GM23338 (cell line): Measurements from ENCODE around the gene MS4A15. TPM values are rescaled to one million over a fixed set of nuclear protein-coding genes. Genes with fewer than 3 reads are reported as not detected.

Experiments
- ATAC-seq: fragments of 200-7000 bp; cut with Tn5 transposase; 3 replicates; pipeline ENCODE4 v1.9.1; 2020
- DNase-seq: peaks from one replicate; pipeline ENCODE4 v3.0.0-alpha.2; 2015; ENCODE audit warnings: low spot score
- H2AFZ ChIP-seq: fragments of 200-600 bp; sonication (generic); 2 replicates; pipeline ENCODE4 v1.8.0; 2016; ENCODE audit warnings: antibody characterized with exemption, mild to moderate bottlenecking, moderate library complexity
- H3F3A ChIP-seq: fragments of 200-600 bp; sonication (generic); replicated peaks from 2 replicates; pipeline ENCODE4 v1.8.0; 2017; ENCODE audit warnings: antibody characterized with exemption, mixed run types, low read depth
- H3K27ac ChIP-seq: fragments of 200-600 bp; sonication (generic); 2 replicates; pipeline ENCODE4 v1.6.1; 2016; ENCODE audit warnings: low read depth
- H3K27me3 ChIP-seq: fragments of 200-600 bp; sonication (generic); 2 replicates; pipeline ENCODE4 v1.8.0; 2016; ENCODE audit warnings: mild to moderate bottlenecking, mixed run types, moderate library complexity; ENCODE audit not compliant: insufficient read depth
- H3K36me3 ChIP-seq: fragments of 200-600 bp; sonication (generic); 2 replicates; pipeline ENCODE4 v1.8.0; 2016; ENCODE audit warnings: mild to moderate bottlenecking; ENCODE audit not compliant: insufficient read depth
- H3K4me1 ChIP-seq: fragments of 200-600 bp; sonication (generic); 2 replicates; pipeline ENCODE4 v1.8.0; 2016; ENCODE audit warnings: mild to moderate bottlenecking, moderate library complexity; ENCODE audit not compliant: insufficient read depth
- H3K4me2 ChIP-seq: fragments of 200-600 bp; sonication (generic); 2 replicates; pipeline ENCODE4 v1.7.1; 2017; ENCODE audit warnings: mixed run types
- H3K4me3 ChIP-seq: fragments of 200-600 bp; sonication (generic); 2 replicates; pipeline ENCODE4 v1.6.1; 2016; ENCODE audit warnings: mixed run types
- H3K79me2 ChIP-seq: fragments of 200-600 bp; sonication (generic); replicated peaks from 2 replicates; pipeline ENCODE4 v1.8.0; 2017; ENCODE audit warnings: mild to moderate bottlenecking; ENCODE audit not compliant: insufficient read depth
- H3K9me2 ChIP-seq: fragments of 200-600 bp; sonication (generic); 2 replicates; pipeline ENCODE4 v1.8.0; 2017; ENCODE audit not compliant: insufficient read depth
- H4K20me1 ChIP-seq: fragments of 200-600 bp; sonication (generic); replicated peaks from 2 replicates; pipeline ENCODE4 v1.8.0; 2017; ENCODE audit warnings: mild to moderate bottlenecking; ENCODE audit not compliant: insufficient read depth
- H3K27ac Mint-ChIP-seq: 2 replicates; pipeline ENCODE4 v1.8.0; 2020; ENCODE audit warnings: inconsistent platforms, mild to moderate bottlenecking, moderate library complexity, mixed read lengths
- H3K27me3 Mint-ChIP-seq: 3 replicates; pipeline ENCODE4 v1.8.0; 2022; ENCODE audit warnings: low read depth, mild to moderate bottlenecking, moderate library complexity, mixed read lengths, inconsistent platforms; ENCODE audit not compliant: insufficient read depth, poor library complexity
- H3K36me3 Mint-ChIP-seq: 3 replicates; pipeline ENCODE4 v1.8.0; 2021; ENCODE audit warnings: low read depth, mild to moderate bottlenecking, inconsistent platforms, moderate library complexity, mixed read lengths
- H3K4me1 Mint-ChIP-seq: 3 replicates; pipeline ENCODE4 v1.8.0; 2020; ENCODE audit warnings: mild to moderate bottlenecking, inconsistent platforms, mixed read lengths
- H3K4me3 Mint-ChIP-seq: 3 replicates; pipeline ENCODE4 v1.8.0; 2021; ENCODE audit warnings: moderate library complexity, mild to moderate bottlenecking, inconsistent platforms, mixed read lengths
- H3K9me3 Mint-ChIP-seq: 3 replicates; pipeline ENCODE4 v1.8.0; 2020; ENCODE audit warnings: moderate library complexity, mild to moderate bottlenecking, inconsistent platforms, mixed read lengths
- CREB1 ChIP-seq: fragments of 250-450 bp; sonication (Bioruptor Pico); IDR thresholded peaks from 2 replicates; pipeline ENCODE4 v1.5.0; 2020; ENCODE audit warnings: low read depth, mild to moderate bottlenecking, moderate library complexity
- CTCF ChIP-seq, 2 experiments: fragments of 200-600 bp in 1 of 2; sonication (generic) in 1 of 2; conservative IDR thresholded peaks; 2 replicates each; pipeline versions ENCODE4 v1.5.1 to v1.6.1; 2016 to 2017; ENCODE audit warnings: antibody characterized with exemption in 2 of 2, low read depth in 2 of 2, mild to moderate bottlenecking in 2 of 2, moderate library complexity in 1 of 2
- EZH2 ChIP-seq: fragments of 200-600 bp; sonication (generic); IDR thresholded peaks from one replicate; pipeline ENCODE4 v1.8.0; 2017; ENCODE audit warnings: antibody characterized with exemption, mild to moderate bottlenecking, low read depth; ENCODE audit not compliant: unreplicated experiment
- EZH2phosphoT487 ChIP-seq: fragments of 200-600 bp; sonication (generic); IDR thresholded peaks from one replicate; pipeline ENCODE4 v1.8.1; 2018; ENCODE audit warnings: antibody characterized with exemption; ENCODE audit not compliant: unreplicated experiment
- JUNB ChIP-seq: IDR thresholded peaks from one replicate; pipeline ENCODE4 v1.6.1; 2016; ENCODE audit warnings: antibody characterized with exemption; ENCODE audit not compliant: unreplicated experiment
- NANOG ChIP-seq: IDR thresholded peaks from 2 replicates; pipeline ENCODE4 v1.6.1; 2016; ENCODE audit warnings: antibody characterized with exemption, borderline replicate concordance
- POLR2AphosphoS5 ChIP-seq: IDR thresholded peaks from 2 replicates; pipeline ENCODE4 v1.6.1; 2016; ENCODE audit warnings: antibody characterized with exemption, low read depth
- REST ChIP-seq: IDR thresholded peaks from one replicate; pipeline ENCODE4 v1.6.1; 2018; ENCODE audit warnings: antibody characterized with exemption; ENCODE audit not compliant: unreplicated experiment
- STAT1 ChIP-seq: IDR thresholded peaks from one replicate; pipeline ENCODE4 v1.6.1; 2016; ENCODE audit warnings: antibody characterized with exemption; ENCODE audit not compliant: unreplicated experiment
- ZNF114 ChIP-seq: fragments of 250-450 bp; sonication (Bioruptor Pico); IDR thresholded peaks from 2 replicates; pipeline ENCODE4 v1.5.0; 2020; ENCODE audit warnings: mild to moderate bottlenecking, moderate library complexity
- ZNF331 ChIP-seq: fragments of 250-450 bp; sonication (Bioruptor Pico); IDR thresholded peaks from 2 replicates; pipeline ENCODE4 v1.5.0; 2020; ENCODE audit warnings: low read depth, mild to moderate bottlenecking, moderate library complexity
- ZNF462 ChIP-seq: fragments of 250-450 bp; sonication (Bioruptor Pico); IDR thresholded peaks from 2 replicates; pipeline ENCODE4 v1.5.0; 2020; ENCODE audit warnings: mild to moderate bottlenecking, moderate library complexity
- polyA plus RNA-seq: library from polyadenylated mRNA; unstranded; fragments of >200 nt; fragmentation: Nextera tagmentation; extraction: Ambion mirVana; gene quantifications from 2 replicates; pipeline ENCODE4 v1.2.1, GENCODE V29; 2016
- total RNA-seq: library from RNA; depleted of rRNA; stranded (reverse); fragments of >200 nt; shearing (Covaris generic); gene quantifications from 2 replicates; pipeline ENCODE4 v1.2.3, GENCODE V29; 2014
- TF ChIP-seq, protein P1 (sequence below): IDR thresholded peaks from 2 replicates; pipeline ENCODE4 v1.6.1; 2016; ENCODE audit warnings: antibody characterized with exemption

MS4A15 gene
- total and polyA plus RNA-seq, 2 experiments from 2014 or later = 0.44 TPM; not detected in 1

DNA sequence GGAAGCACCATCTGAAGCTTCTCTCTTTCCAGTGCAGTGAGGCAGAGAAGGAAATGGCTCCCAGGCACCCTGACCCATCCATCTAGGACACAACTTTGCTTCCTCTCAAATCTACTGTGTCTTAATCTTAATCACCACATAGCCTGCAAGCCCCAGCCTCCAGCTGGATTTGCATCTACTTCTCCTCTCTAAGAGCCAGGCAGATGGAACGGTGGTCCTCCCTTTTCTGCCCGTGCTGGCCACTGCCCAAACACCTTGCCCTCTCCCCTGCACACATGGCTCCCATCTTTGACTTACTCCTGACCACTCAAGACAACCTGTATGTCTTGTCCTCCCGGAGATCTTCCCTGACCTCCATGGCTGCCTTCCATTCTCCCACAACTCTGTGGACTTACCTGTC is 35.9 kb downstream of the MS4A15 start:
- H3K36me3 Mint-ChIP-seq = peaks cover 26% of the 10 kb centered on the region
- H3K36me3 ChIP-seq = no peaks in the 10 kb centered on the region
- H3K9me3 Mint-ChIP-seq = peaks cover 47% of the 10 kb centered on the region
- H3K4me3 ChIP-seq = no peak overlapping the region
- ATAC-seq (no peak), DNase-seq (no peak)
- no peak overlapping the region for H3K27ac Mint-ChIP-seq
- H3K9me2 ChIP-seq = no peaks in the 10 kb centered on the region
- H2AFZ ChIP-seq = no peak overlapping the region
- H3K27me3 Mint-ChIP-seq = peaks cover 20% of the 10 kb centered on the region
- no peaks in the 10 kb centered on the region for H3F3A ChIP-seq
- no peaks in the 10 kb centered on the region for H3K4me1 ChIP-seq
- no peaks in the 10 kb centered on the region for H3K79me2 ChIP-seq
- no peak overlapping the region for H3K27ac ChIP-seq
- no peak overlapping the region; the same call in 2 of the 3 replicates for H3K4me3 Mint-ChIP-seq
- TF ChIP-seq POLR2AphosphoS5 (no peak), EZH2phosphoT487 (no peak), REST (no peak), ZNF331 (no peak), ZNF114 (CRISPR knock-in tag) (no peak), ZNF462 (CRISPR knock-in tag) (no peak), EZH2 (no peak), CTCF (conservative IDR thresholded peaks at IDR 0.05; ENCODE audit: low read depth in 2 of 2) (no peak), NANOG (no peak), STAT1 (no peak), JUNB (no peak), CREB1 (CRISPR knock-in tag) (no peak)
- TF ChIP-seq, protein P1, sequence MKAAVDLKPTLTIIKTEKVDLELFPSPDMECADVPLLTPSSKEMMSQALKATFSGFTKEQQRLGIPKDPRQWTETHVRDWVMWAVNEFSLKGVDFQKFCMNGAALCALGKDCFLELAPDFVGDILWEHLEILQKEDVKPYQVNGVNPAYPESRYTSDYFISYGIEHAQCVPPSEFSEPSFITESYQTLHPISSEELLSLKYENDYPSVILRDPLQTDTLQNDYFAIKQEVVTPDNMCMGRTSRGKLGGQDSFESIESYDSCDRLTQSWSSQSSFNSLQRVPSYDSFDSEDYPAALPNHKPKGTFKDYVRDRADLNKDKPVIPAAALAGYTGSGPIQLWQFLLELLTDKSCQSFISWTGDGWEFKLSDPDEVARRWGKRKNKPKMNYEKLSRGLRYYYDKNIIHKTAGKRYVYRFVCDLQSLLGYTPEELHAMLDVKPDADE = no peak
- H4K20me1 ChIP-seq = no peaks in the 10 kb centered on the region
- H3K4me1 Mint-ChIP-seq = no peaks in the 10 kb centered on the region
- H3K4me2 ChIP-seq = no peak overlapping the region
- H3K27me3 ChIP-seq = no peaks in the 10 kb centered on the region
